Measurements from ENCODE around the gene NIPSNAP3A.

- TF ChIP-seq CTCF (IDR thresholded peaks at IDR 0.05) (no peak), POLR2A (IDR thresholded peaks at IDR 0.05) (no peak)
These were observed 50.9 kb downstream of the NIPSNAP3A start for GRCh38 chr9:104798209-104798995.
